GM12865 (cell line): ENCODE data around the gene GGPS1.

Experiments
- DNase-seq: peaks from one replicate; pipeline ENCODE4 v3.0.0; 2010; ENCODE audit warnings: low read depth
- H3K4me3 ChIP-seq: 2 replicates; pipeline ENCODE4 v1.5.1; 2011; ENCODE audit warnings: mild to moderate bottlenecking, low read depth, low read length, control low read depth
- TF ChIP-seq, protein P1 (sequence below): IDR thresholded peaks from 2 replicates; pipeline ENCODE4 v1.5.1; 2011; ENCODE audit warnings: low read length, control low read depth, low read depth, inconsistent platforms; ENCODE audit not compliant: insufficient read depth; ENCODE audit errors: missing control alignments

Gene GGPS1

GRCh38 chr1:235339746-235340145, 11.4 kb downstream of the GGPS1 start:
- H3K4me3 ChIP-seq: no peak overlapping the region
- DNase-seq: no peak
- TF ChIP-seq, protein P1, sequence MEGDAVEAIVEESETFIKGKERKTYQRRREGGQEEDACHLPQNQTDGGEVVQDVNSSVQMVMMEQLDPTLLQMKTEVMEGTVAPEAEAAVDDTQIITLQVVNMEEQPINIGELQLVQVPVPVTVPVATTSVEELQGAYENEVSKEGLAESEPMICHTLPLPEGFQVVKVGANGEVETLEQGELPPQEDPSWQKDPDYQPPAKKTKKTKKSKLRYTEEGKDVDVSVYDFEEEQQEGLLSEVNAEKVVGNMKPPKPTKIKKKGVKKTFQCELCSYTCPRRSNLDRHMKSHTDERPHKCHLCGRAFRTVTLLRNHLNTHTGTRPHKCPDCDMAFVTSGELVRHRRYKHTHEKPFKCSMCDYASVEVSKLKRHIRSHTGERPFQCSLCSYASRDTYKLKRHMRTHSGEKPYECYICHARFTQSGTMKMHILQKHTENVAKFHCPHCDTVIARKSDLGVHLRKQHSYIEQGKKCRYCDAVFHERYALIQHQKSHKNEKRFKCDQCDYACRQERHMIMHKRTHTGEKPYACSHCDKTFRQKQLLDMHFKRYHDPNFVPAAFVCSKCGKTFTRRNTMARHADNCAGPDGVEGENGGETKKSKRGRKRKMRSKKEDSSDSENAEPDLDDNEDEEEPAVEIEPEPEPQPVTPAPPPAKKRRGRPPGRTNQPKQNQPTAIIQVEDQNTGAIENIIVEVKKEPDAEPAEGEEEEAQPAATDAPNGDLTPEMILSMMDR: no peak

DNA sequence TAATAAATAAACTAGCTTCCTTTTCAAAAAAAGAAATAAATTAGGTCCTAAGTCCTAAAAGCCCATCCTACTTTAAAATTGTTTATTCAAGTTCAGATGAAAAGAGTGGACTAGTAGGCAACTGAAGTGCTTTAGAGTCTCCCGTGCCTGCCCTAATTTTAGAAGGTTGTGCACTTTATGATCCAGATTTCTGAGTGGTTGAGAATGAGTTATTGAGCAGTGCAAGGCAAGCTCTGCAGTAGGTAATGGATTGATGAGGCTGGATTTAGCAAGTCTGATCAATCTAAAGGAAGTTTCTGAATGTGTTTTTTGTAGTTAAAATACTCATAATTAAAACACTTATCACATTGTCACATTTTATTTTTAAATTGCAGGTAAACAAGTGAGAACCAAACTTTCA, 13.0 kb downstream of the GGPS1 start:
- TF ChIP-seq, protein P1: no peak
- DNase-seq: no peak
- H3K4me3 ChIP-seq: no peak overlapping the region

- no peak overlapping the region for H3K4me3 ChIP-seq
- TF ChIP-seq, protein P1: no peak
- DNase-seq: no peak
Observed at GRCh38 chr1:235342039-235342438, 13.7 kb downstream of the GGPS1 start.

- no peak overlapping the region for H3K4me3 ChIP-seq
- no peak for DNase-seq
- TF ChIP-seq, protein P1: no peak
Observed at GRCh38 chr1:235342471-235342870, 14.1 kb downstream of the GGPS1 start.

DNA sequence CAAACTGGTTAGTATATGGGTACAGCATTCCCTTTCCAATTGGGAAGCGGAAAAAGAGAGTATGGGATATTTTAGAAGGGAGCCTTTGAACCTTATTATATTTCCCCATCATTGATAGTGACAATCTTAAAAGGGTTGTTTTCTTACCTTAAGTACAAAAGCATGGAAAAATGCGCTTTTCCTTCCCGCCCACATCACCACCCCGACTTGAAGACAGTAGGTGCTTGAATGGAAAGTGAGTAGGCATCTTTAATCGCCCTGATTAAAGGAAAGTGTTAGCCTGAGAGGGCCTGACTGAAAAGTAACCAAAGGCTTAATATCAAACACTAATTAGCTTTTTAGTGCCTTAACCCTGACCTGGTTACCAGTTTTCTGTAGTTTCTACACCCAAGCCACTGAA, 15.4 kb downstream of the GGPS1 start:
- TF ChIP-seq, protein P1: no peak
- H3K4me3 ChIP-seq: no peak overlapping the region
- DNase-seq: no peak

DNA sequence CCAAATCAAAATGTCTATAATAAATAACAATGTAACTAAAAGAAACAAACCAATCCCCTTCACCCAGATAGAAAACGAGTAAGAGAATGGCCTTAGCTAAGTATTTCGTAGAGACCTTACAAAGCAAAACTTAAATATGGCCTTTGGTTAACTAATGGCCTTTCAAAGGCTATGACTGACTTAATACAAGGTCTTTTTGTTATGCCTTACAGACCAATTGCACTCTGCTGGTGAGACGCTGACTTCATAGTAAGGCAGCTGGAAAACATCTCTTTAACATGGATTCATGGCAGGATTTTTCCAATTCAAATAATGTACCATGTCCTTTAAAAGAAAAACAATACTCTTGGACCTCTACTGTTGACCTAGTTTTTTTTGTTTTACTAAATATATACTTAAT, 23.1 kb downstream of the GGPS1 start:
- H3K4me3 ChIP-seq: no peak overlapping the region
- TF ChIP-seq, protein P1: no peak
- DNase-seq: no peak

DNA sequence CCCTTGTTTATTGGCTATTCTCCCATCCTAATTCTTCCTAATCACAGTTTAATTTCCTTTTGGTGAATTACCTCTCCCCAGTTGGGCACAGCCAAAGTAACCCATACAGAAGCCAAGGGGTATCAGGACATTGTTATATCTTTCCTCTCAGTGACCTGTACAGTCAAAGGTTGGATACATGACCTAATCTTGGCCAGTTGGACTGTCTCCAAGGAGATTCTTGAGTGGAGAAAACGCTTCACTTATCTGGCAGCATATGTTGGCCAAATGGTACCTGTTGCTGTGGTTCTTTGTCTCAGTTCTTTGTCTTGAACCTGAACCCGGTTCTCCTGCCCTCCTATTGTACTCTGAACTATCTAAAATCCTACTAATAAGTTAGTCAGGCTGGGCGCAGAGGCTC, 23.5 kb downstream of the GGPS1 start:
- DNase-seq: no peak
- no peak overlapping the region for H3K4me3 ChIP-seq
- TF ChIP-seq, protein P1: no peak
